Measurements from ENCODE around the gene SLC8B1. TPM values are rescaled to one million over a fixed set of nuclear protein-coding genes. Genes with fewer than 3 reads are reported as not detected.

SLC8B1 gene
- total and polyA plus RNA-seq, 9 of the 15 experiments (the other 6 are each of a cell fraction or from before 2014, with no cell fraction given): 0.86 to 34.1 (median 18.5) TPM

GRCh38 chr12:113347892-113348291 is 13.0 kb upstream of the SLC8B1 start (continued):
- TF ChIP-seq MAX (CRISPR knock-in tag; IDR thresholded peaks at IDR 0.05): 0 out of 2 replicates have a peak, but pooled peaks have one; percentile 32

GRCh38 chr12:113347107-113347506 is 12.2 kb upstream of the SLC8B1 start:
- H2AFZ ChIP-seq (ENCODE audit: low read depth, low read length): no peak overlapping the region
- peaks cover 14 to 19% of the 10 kb centered on the region in 2 experiments for H3K4me1 ChIP-seq (replicated peaks in 1 of 2; ENCODE audit: control insufficient read depth in 2 of 2, insufficient read depth in 2 of 2, low read length in 2 of 2)
- H3K4me3 ChIP-seq: no peak overlapping the region
- 46% methylated on average over 3 of the region's 3 CpGs for WGBS (ENCODE audit: insufficient coverage, low coverage, missing lambda C conversion rate)
- no peak for DNase-seq (ENCODE audit: extremely low read depth in 1 of 4, low spot score in 3 of 4)
- H3K4me2 ChIP-seq (ENCODE audit: insufficient read depth, low read length): no peak overlapping the region
- ChIA-PET POLR2A (interaction anchor here (2.3 kb wide), 1 partner anchor 12 kb away, joined by 5 read pairs; the partner anchor contains the start of gene SLC8B1), CTCF (ENCODE audit: low intra/inter-chr PET ratio) (no interaction called here)
- no peaks in the 10 kb centered on the region for H3K27me3 ChIP-seq (ENCODE audit: control insufficient read depth in 2 of 2, insufficient read depth in 2 of 2, low read length in 2 of 2)
- ATAC-seq: peak; percentile 77
- H3K9ac ChIP-seq (ENCODE audit: insufficient read depth in 1 of 2, low read depth in 2 of 2, low read length in 2 of 2): no peak overlapping the region
- no peaks in the 10 kb centered on the region for H3K9me1 ChIP-seq (ENCODE audit: control insufficient read depth, insufficient read depth, low read length)
- in situ Hi-C loops (cut with MboI) (no loop called here), intact Hi-C loops (cut with micrococcal nuclease) (no loop called here)
- no TSS peak for BruUV-seq (replicated peaks)
- H3K27ac ChIP-seq (ENCODE audit: extremely low read depth, low read depth, low read length): 0 out of 3 replicates have a peak overlapping the region, but pooled peaks have one; percentile 17
- H4K20me1 ChIP-seq (replicated peaks; ENCODE audit: control insufficient read depth, insufficient read depth, low read length): no peaks in the 10 kb centered on the region
- no peaks in the 10 kb centered on the region for H3K36me3 ChIP-seq (ENCODE audit: control insufficient read depth, insufficient read depth, low read length)
- H3K79me2 ChIP-seq (ENCODE audit: control insufficient read depth, insufficient read depth, low read length): no peaks in the 10 kb centered on the region
- H3K9me3 ChIP-seq (replicated peaks; ENCODE audit: control insufficient read depth, insufficient read depth, low read depth, low read length): no peaks in the 10 kb centered on the region
- FAIRE-seq: no peak
- TF ChIP-seq CBX2 (IDR thresholded peaks at IDR 0.05; ENCODE audit: insufficient read depth, low read length, poor library complexity, severe bottlenecking) (no peak), TFAM (CRISPR knock-in tag; conservative IDR thresholded peaks at IDR 0.05) (no peak), SMARCC2 (IDR thresholded peaks at IDR 0.05; ENCODE audit: low read depth) (no peak), DIDO1 (tag; IDR thresholded peaks at IDR 0.05; ENCODE audit: low read depth) (no peak), ZNF24 (IDR thresholded peaks at IDR 0.05) (peak; percentile 77), SP1 (CRISPR knock-in tag; IDR thresholded peaks at IDR 0.05) (peak; percentile 24; the same call in 1 of the 2 replicates), RBM25 (IDR thresholded peaks at IDR 0.05; ENCODE audit: low read depth, low read length, severe bottlenecking) (peak; percentile 84), ZNF444 (CRISPR knock-in tag; IDR thresholded peaks at IDR 0.05) (no peak), NR0B1 (IDR thresholded peaks at IDR 0.05; ENCODE audit: partially characterized antibody) (no peak), JUN (IDR thresholded peaks at IDR 0.05; ENCODE audit: borderline replicate concordance, low read depth, low read length) (no peak), JUN (CRISPR knock-in tag; IDR thresholded peaks at IDR 0.05; ENCODE audit: borderline replicate concordance) (no peak), VEZF1 (CRISPR knock-in tag; IDR thresholded peaks at IDR 0.05) (no peak), E2F5 (CRISPR knock-in tag; IDR thresholded peaks at IDR 0.05) (no peak), ZFP36 (IDR thresholded peaks at IDR 0.05; ENCODE audit: low read depth, low read length, partially characterized antibody) (peak; percentile 82), NFRKB (IDR thresholded peaks at IDR 0.05; ENCODE audit: low read depth) (no peak), JUNB (CRISPR knock-in tag; conservative IDR thresholded peaks at IDR 0.05) (no peak), SP2 (IDR thresholded peaks at IDR 0.05; ENCODE audit: extremely low read depth, low read depth, low read length, poor library complexity, severe bottlenecking) (no peak), SMARCA5 (IDR thresholded peaks at IDR 0.05) (peak; percentile 31; the same call in 1 of the 2 replicates)

Data from K562 (cell line).